ENCODE results near the gene LRPAP1. TPM values are rescaled to one million over a fixed set of nuclear protein-coding genes. Genes with fewer than 3 reads are reported as not detected.
"Not testable (repeated sequence)": the region's sequence is repeated elsewhere in the genome, so short reads cannot be mapped to it uniquely, and the experiment has no call there.

The LRPAP1 gene
- total RNA-seq, 1 donor from 2014 or later: 62.9 TPM

DNA sequence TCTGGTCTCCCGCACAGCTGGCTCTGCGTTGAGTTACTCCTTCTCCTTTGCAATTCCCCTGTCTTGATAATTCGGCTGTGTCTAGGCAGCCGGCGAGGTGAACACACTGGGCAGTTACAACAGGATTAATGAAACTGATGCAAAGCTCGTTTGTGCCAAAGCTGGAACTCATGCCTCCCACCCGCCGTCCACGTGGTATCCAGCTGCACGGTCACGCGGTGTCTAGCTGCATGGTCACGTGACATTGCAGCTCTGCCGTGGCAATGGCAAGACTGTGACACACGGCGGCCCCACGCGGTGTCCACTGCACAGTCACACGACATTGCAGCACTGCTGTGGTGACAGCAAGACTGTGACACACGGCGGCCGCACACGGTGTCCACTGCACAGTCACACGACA lies 31.2 kb upstream of the LRPAP1 start:
- no peaks in the 10 kb centered on the region for H3K36me3 Mint-ChIP-seq (ENCODE audit: low read depth)
- ChIA-PET POLR2A (no interaction called here), CTCF (no interaction called here)
- no peak overlapping the region for H3K27ac Mint-ChIP-seq
- DNase-seq (no peak), ATAC-seq (ENCODE audit: low read depth) (no peak)
- TF ChIP-seq, protein P1, sequence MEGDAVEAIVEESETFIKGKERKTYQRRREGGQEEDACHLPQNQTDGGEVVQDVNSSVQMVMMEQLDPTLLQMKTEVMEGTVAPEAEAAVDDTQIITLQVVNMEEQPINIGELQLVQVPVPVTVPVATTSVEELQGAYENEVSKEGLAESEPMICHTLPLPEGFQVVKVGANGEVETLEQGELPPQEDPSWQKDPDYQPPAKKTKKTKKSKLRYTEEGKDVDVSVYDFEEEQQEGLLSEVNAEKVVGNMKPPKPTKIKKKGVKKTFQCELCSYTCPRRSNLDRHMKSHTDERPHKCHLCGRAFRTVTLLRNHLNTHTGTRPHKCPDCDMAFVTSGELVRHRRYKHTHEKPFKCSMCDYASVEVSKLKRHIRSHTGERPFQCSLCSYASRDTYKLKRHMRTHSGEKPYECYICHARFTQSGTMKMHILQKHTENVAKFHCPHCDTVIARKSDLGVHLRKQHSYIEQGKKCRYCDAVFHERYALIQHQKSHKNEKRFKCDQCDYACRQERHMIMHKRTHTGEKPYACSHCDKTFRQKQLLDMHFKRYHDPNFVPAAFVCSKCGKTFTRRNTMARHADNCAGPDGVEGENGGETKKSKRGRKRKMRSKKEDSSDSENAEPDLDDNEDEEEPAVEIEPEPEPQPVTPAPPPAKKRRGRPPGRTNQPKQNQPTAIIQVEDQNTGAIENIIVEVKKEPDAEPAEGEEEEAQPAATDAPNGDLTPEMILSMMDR (IDR thresholded peaks at IDR 0.05): no peak
- intact Hi-C loops (cut with micrococcal nuclease): no loop called here
- H3K27me3 Mint-ChIP-seq: peaks cover 3% of the 10 kb centered on the region
- no peaks in the 10 kb centered on the region for H3K9me3 Mint-ChIP-seq
- no peak overlapping the region for H3K4me3 Mint-ChIP-seq
- H3K4me1 Mint-ChIP-seq: no peaks in the 10 kb centered on the region

DNA sequence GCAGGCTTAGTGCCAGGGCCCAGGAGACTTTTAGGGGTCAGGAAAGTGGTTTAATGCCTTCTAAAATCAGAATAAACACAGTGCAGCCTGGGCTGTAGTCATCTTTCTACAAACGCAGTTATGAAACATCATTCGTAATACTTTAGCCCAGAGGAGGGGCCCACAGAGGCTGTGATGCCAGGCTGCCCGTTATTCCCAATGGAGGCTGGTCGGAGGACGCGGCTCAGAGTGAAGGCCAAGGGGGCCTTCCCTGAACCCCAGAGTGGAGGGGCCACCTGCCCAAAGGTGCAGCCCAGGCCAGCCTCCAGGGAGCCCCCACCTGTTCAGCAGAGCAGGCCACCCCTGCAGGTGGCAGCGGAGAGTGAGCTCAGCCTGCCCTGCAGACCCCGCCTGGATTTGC lies 29.9 kb upstream of the LRPAP1 start:
- intact Hi-C loops (cut with micrococcal nuclease); H3K9me3 Mint-ChIP-seq; CTCF ChIA-PET; H3K4me3 Mint-ChIP-seq; H3K36me3 Mint-ChIP-seq (ENCODE audit: low read depth); H3K27me3 Mint-ChIP-seq; DNase-seq; ATAC-seq (ENCODE audit: low read depth); POLR2A ChIA-PET; H3K4me1 Mint-ChIP-seq; H3K27ac Mint-ChIP-seq: not testable (repeated sequence)

DNA sequence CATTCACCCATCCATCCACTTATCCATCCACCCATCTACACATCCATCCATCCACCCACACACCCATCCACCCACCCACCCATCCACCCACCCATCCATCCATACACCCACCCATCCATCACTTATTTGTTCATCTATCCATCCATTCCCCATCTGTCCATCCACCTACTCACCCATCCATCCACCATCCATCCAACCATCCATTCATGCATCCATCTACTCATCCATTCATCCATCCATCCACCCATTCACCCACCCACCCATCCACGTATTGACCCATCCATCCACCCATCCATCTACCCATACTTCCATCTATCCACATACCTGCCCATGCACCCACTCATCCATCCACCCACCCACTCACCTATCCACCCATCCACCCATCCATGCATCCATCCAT lies 28.2 kb upstream of the LRPAP1 start:
- H3K36me3 Mint-ChIP-seq (ENCODE audit: low read depth); POLR2A ChIA-PET; H3K4me3 Mint-ChIP-seq; H3K4me1 Mint-ChIP-seq; ATAC-seq (ENCODE audit: low read depth); H3K9me3 Mint-ChIP-seq; H3K27me3 Mint-ChIP-seq; CTCF ChIA-PET; DNase-seq; intact Hi-C loops (cut with micrococcal nuclease); H3K27ac Mint-ChIP-seq: not testable (repeated sequence)

DNA sequence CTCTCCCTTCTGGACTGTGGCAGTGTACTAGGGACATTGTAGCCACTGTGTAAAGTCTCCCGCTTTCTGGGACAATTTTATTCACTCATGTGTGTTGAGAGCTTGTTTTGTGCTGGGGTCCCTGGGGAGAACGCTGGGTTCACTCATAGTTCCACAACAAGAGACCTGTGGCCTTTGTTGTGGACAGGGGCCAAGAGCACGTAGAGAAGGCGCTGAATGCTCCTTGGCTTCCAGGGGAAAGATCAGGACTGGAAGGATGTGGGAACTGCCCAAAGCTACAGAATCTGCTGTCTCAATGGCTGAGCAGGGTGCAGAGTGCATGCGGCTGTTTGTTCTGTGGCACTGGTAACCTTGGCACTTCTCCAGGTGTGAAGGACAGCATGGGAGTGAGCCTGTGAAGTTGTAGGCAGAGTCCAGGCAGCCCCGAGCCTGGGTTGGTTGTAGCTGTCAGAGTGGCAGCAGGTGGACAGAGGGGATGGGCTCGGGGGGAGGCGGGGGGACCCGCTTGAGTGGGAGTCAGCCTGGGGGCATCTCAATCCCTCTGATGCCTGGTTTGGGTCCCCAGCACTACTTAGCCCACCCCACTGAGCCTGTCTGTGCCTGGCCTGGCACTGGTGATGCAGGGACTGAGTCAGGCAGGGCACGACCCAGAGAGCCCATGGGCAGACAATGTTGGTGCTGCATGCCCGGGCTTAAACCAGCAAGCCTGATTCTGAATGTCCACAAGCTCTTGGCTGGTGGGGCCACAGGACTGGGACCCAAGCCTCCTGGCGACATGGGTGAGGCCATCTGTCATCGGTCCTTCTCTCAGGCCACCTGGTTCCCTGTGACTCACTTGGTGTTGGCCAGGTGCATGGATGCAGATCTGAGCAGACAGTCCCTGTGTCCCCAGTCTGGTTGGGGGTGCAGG lies 27.4 kb upstream of the LRPAP1 start:
- H3K9me3 Mint-ChIP-seq; H3K27ac Mint-ChIP-seq; intact Hi-C loops (cut with micrococcal nuclease); H3K4me1 Mint-ChIP-seq; DNase-seq; CTCF ChIA-PET; POLR2A ChIA-PET; ATAC-seq (ENCODE audit: low read depth); H3K27me3 Mint-ChIP-seq; H3K4me3 Mint-ChIP-seq; H3K36me3 Mint-ChIP-seq (ENCODE audit: low read depth): not testable (repeated sequence)

DNA sequence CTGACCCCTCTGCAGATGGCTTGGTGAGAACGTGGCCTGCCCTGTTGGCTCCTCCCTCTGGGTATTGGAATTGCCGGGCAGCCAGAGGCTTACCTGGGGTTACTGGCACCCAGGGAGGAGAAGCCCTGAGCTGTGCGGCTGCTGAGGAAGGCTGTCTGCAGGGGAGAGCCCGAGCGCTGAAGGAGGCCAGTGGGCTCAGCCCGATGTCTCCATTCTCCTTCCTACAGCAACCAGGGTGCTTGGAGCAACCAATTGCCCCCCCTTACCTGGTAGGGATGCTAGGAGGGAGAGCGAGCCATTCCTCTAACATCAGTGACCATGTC lies 26.3 kb upstream of the LRPAP1 start:
- CTCF ChIA-PET; DNase-seq; H3K27me3 Mint-ChIP-seq; H3K36me3 Mint-ChIP-seq (ENCODE audit: low read depth); H3K4me1 Mint-ChIP-seq; H3K4me3 Mint-ChIP-seq; H3K27ac Mint-ChIP-seq; ATAC-seq (ENCODE audit: low read depth); POLR2A ChIA-PET; H3K9me3 Mint-ChIP-seq; intact Hi-C loops (cut with micrococcal nuclease): not testable (repeated sequence)

DNA sequence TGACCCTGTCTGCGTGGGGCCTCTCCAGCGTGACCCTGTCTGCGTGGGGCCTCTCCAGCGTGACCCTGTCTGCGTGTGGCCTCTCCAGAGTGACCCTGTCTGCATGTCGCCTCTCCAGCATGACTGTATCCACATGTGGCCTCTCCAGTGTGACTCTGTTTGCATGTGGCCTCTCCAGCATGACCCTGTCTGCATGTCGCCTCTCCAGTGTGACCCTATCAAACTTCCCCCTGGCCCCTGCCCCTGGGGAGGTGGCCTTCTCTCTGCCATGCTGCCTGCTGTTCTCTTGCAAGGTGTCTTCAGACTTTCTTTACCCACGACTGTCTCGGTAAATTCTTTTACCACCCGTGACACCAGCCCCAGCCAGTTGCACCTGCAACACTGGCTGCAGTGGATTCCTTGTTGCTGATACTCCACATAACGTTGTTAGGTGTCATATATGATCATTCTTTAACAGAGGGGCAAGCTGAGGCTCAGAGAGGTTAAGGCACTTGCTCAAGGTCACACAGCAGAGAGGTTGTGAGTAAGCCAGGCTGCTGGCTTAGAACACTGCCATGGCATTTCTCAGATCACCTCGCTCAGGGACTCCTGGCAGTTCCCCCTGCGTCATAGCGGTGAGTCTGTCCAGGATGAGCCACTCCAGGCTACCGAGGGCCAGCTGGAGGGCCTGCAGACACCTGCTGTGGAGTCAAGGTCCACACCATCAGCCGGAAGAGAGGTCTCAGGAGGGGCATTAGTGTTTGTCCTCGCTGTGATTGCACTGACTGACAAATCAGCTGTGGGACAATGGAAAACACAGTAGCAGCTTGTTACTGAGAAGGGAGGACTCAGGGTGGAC lies 25.7 kb upstream of the LRPAP1 start:
- DNase-seq; intact Hi-C loops (cut with micrococcal nuclease); H3K36me3 Mint-ChIP-seq (ENCODE audit: low read depth); CTCF ChIA-PET; H3K4me1 Mint-ChIP-seq; POLR2A ChIA-PET; ATAC-seq (ENCODE audit: low read depth); H3K27me3 Mint-ChIP-seq; H3K9me3 Mint-ChIP-seq; H3K4me3 Mint-ChIP-seq; H3K27ac Mint-ChIP-seq: not testable (repeated sequence)

DNA sequence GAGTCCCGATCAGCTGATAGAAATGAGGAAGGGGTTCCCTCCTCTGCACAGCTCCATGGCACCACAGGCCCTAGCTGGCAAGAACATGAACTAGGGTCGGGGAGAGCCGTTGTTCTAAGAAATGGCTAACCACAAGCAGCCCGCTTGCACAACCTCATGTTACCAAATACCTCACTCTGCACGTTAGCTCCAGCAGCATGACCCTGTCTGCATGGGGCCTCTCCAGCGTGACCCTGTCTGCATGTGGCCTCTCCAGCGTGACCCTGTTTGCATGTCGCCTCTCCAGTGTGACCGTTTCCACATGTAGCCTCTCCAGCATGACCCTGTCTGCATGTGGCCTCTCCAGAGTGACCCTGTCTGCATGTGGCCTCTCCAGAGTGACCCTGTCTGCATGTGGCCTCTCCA lies 24.9 kb upstream of the LRPAP1 start:
- H3K4me3 Mint-ChIP-seq; CTCF ChIA-PET; POLR2A ChIA-PET; H3K36me3 Mint-ChIP-seq (ENCODE audit: low read depth); H3K27ac Mint-ChIP-seq; H3K27me3 Mint-ChIP-seq; intact Hi-C loops (cut with micrococcal nuclease); DNase-seq; ATAC-seq (ENCODE audit: low read depth); H3K9me3 Mint-ChIP-seq; H3K4me1 Mint-ChIP-seq: not testable (repeated sequence)

DNA sequence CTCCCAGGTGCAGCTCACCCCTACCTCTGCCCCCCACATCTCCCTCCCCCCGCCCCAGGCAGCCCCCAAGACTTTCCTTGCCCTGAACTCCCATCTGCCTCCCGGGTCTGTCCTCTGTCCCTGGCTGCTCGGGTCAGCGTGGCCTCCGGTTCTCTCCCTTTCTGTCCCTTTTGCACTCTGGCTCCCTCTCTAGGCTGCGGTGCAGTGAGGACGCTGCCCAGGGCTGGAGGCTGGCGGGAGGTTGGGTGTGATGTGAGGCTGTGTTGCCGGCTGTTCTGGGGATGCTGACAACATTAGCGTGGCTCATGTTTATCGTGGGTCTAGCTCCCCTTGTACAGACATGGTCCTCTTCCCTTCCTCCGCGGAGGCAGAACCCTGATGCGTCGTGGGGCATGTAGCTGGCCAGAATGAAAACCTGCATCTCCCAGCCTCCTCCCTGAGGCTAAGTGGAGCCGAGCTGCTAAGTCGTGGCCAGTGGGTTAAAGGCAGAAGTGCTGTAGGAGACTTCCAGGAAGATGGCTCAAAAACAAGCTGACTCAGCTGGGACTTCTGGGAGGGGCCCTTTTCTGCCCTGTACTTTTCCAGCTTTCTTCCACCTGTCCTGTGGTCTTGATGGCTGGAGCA lies 24.1 kb upstream of the LRPAP1 start:
- H3K36me3 Mint-ChIP-seq (ENCODE audit: low read depth); CTCF ChIA-PET; H3K4me1 Mint-ChIP-seq; POLR2A ChIA-PET; H3K9me3 Mint-ChIP-seq; H3K4me3 Mint-ChIP-seq; H3K27ac Mint-ChIP-seq; ATAC-seq (ENCODE audit: low read depth); H3K27me3 Mint-ChIP-seq; intact Hi-C loops (cut with micrococcal nuclease); DNase-seq: not testable (repeated sequence)

DNA sequence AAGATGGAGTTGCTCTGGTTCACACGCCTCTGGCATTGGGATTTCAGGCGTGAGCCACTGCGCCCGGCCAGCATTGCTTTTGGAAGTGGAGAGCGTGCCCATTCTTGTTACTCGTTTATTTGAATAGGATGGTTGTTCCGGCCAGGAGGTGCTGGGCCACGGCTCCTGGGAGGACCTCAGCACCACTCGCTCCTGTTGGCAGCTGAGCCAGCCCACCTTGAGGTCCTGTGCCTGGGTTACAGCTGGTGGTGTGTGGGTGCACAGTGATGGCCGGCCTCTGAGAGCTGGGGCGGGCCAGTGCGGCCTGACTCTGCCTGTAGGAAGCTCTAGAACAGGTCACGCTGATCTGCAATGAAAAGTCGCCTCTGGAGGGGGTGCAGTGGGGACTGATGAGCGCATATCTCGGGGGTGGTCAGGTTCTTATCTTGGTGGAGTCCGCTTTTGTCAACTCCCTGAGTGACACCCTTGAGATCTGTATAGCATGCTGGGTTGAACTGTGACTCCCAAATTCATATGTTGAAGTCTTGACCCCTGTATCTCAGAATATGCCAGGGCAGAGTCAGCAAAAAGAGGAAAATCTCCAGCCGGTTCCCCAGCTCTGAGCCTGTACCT lies 23.3 kb upstream of the LRPAP1 start:
- DNase-seq: not testable (repeated sequence)

DNA sequence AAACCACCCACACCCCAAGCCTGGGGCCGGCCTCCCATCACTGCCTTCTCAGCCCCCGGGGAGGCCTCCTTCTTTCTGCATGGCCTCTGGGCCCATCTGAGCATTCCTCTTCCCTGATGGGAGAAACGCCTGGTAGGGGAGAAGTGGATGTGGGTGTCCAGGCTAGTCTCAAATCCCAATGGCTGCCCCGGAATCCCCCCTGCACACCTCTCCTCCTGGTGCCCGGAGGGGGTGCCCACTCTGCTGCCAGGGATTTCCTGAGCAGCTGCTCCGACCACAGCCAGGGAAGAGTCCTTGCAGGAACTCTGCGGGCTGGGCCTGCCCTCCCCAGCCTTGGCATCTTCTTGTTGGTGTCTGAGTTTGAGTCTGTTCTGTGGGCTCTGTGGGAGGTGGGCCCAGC lies 19.1 kb upstream of the LRPAP1 start:
- H3K27ac Mint-ChIP-seq; intact Hi-C loops (cut with micrococcal nuclease); H3K4me3 Mint-ChIP-seq; H3K9me3 Mint-ChIP-seq; H3K36me3 Mint-ChIP-seq (ENCODE audit: low read depth); ATAC-seq (ENCODE audit: low read depth); CTCF ChIA-PET; H3K27me3 Mint-ChIP-seq; H3K4me1 Mint-ChIP-seq; POLR2A ChIA-PET; DNase-seq: not testable (repeated sequence)

More for the DNA sequence above, 23.3 kb upstream of the LRPAP1 start:
- H3K9me3 Mint-ChIP-seq; H3K27me3 Mint-ChIP-seq; ATAC-seq (ENCODE audit: low read depth); H3K4me3 Mint-ChIP-seq; H3K36me3 Mint-ChIP-seq (ENCODE audit: low read depth); CTCF ChIA-PET; H3K27ac Mint-ChIP-seq; intact Hi-C loops (cut with micrococcal nuclease); H3K4me1 Mint-ChIP-seq; POLR2A ChIA-PET: not testable (repeated sequence)
